Endodermal cell (in vitro differentiated cells): ENCODE data around the gene RETREG2. TPM values are rescaled to one million over a fixed set of nuclear protein-coding genes. Genes with fewer than 3 reads are reported as not detected.

ENCODE experiments used
- DNase-seq: peaks from one replicate; pipeline ENCODE4 v3.0.0-alpha.2; 2017
- H3K27ac ChIP-seq: 2 replicates; pipeline ENCODE4 v1.5.1; 2013; ENCODE audit warnings: mild to moderate bottlenecking, low read depth, low read length, moderate library complexity
- H3K27me3 ChIP-seq: 2 replicates; pipeline ENCODE4 v1.6.1; 2013; ENCODE audit warnings: mild to moderate bottlenecking, low read length, moderate library complexity; ENCODE audit not compliant: insufficient read depth, control insufficient read depth, poor library complexity, severe bottlenecking
- H3K36me3 ChIP-seq: 2 replicates; pipeline ENCODE4 v1.7.0; 2013; ENCODE audit warnings: mild to moderate bottlenecking, low read length, moderate library complexity; ENCODE audit not compliant: control insufficient read depth, insufficient read depth
- H3K4me1 ChIP-seq: one replicate; pipeline ENCODE4 v1.7.0; 2013; ENCODE audit warnings: low read length; ENCODE audit not compliant: control insufficient read depth, insufficient read depth
- H3K4me3 ChIP-seq: 2 replicates; pipeline ENCODE4 v1.5.1; 2013; ENCODE audit warnings: mild to moderate bottlenecking, low read length, moderate library complexity
- H3K9ac ChIP-seq: 2 replicates; pipeline ENCODE4 v1.6.1; 2013; ENCODE audit warnings: mild to moderate bottlenecking, low read length, moderate library complexity; ENCODE audit not compliant: poor library complexity, severe bottlenecking; ENCODE audit errors: extremely low read depth
- H3K9me3 ChIP-seq: 2 replicates; pipeline ENCODE4 v1.6.1; 2013; ENCODE audit warnings: mild to moderate bottlenecking, low read length, moderate library complexity; ENCODE audit not compliant: control insufficient read depth
- H3K27ac Mint-ChIP-seq: 2 replicates; pipeline ENCODE4 v1.8.0; 2020; ENCODE audit warnings: mixed read lengths
- H3K27me3 Mint-ChIP-seq: 2 replicates; pipeline ENCODE4 v1.8.0; 2021; ENCODE audit warnings: mild to moderate bottlenecking, mixed read lengths; ENCODE audit not compliant: insufficient read depth
- H3K36me3 Mint-ChIP-seq: 2 replicates; pipeline ENCODE4 v1.8.0; 2020; ENCODE audit warnings: low read depth, mixed read lengths
- H3K4me1 Mint-ChIP-seq: 2 replicates; pipeline ENCODE4 v1.8.0; 2020; ENCODE audit warnings: mixed read lengths
- H3K4me3 Mint-ChIP-seq: 2 replicates; pipeline ENCODE4 v1.8.0; 2020; ENCODE audit warnings: mild to moderate bottlenecking, moderate library complexity, mixed read lengths
- H3K9me3 Mint-ChIP-seq: 2 replicates; pipeline ENCODE4 v1.8.0; 2020; ENCODE audit warnings: mild to moderate bottlenecking, mixed read lengths
- CTCF ChIP-seq: fragments of 200-600 bp; sonication (generic); conservative IDR thresholded peaks from 2 replicates; pipeline ENCODE4 v1.5.0; 2021; ENCODE audit warnings: antibody characterized with exemption, mild to moderate bottlenecking
- WGBS, 2 experiments: methylation state at CpG; one replicate each; pipeline versions ENCODE4 v1.1.5 to v1.1.7; 2013; ENCODE audit warnings: missing lambda C conversion rate in 2 of 2, mixed read lengths in 1 of 2; ENCODE audit not compliant: insufficient coverage in 1 of 2, insufficient read length in 1 of 2; 5-methylcytosine and 5-hydroxymethylcytosine counted together
- total RNA-seq, 2 donors: library from RNA; stranded (reverse); fragmentation: NEBNext Ultra II Directional in 1 of 2; extraction: Animal tissue kit (Norgen Biotek cat#: 25700) in 1 of 2; gene quantifications; 2 replicates in 1 of 2; 3 replicates in 1 of 2; pipeline ENCODE4 v1.2.1, GENCODE V29; 2021

RETREG2 gene
- total RNA-seq, 2 donors from 2014 or later: 67.0 to 73.4 TPM

- H3K27me3 Mint-ChIP-seq: peaks cover 33% of the 10 kb centered on the region
- no peaks in the 10 kb centered on the region for H3K36me3 Mint-ChIP-seq
- 88 to 96% methylated on average over 4 to 10 of the region's 10 CpGs for WGBS, 2 experiments
Observed at GRCh38 chr2:219165058-219165911, 12.8 kb upstream of the RETREG2 start.

GRCh38 chr2:219167997-219168396 is 10.1 kb upstream of the RETREG2 start:
- Mint-ChIP-seq H3K27me3 (peaks cover 21% of the 10 kb centered on the region), H3K36me3 (peaks cover under 1% of the 10 kb centered on the region), H3K9me3 (no peaks in the 10 kb centered on the region), H3K4me1 (peaks cover 2% of the 10 kb centered on the region), H3K27ac (no peak overlapping the region), H3K4me3 (no peak overlapping the region)
- no peak overlapping the region for H3K4me3 ChIP-seq
- H3K9ac ChIP-seq: no peak overlapping the region
- peaks cover 3% of the 10 kb centered on the region for H3K4me1 ChIP-seq
- H3K9me3 ChIP-seq: no peaks in the 10 kb centered on the region
- no peak overlapping the region for H3K27ac ChIP-seq
- peaks cover 6% of the 10 kb centered on the region for H3K27me3 ChIP-seq
- no peak for TF ChIP-seq CTCF
- H3K36me3 ChIP-seq: peaks cover 10% of the 10 kb centered on the region
- 64 to 67% methylated on average over 3 to 5 of the region's 5 CpGs for WGBS, 2 experiments
- no peak for DNase-seq

More at GRCh38 chr2:219165058-219165911, 12.8 kb upstream of the RETREG2 start:
- DNase-seq: no peak
- H3K9me3 Mint-ChIP-seq: no peaks in the 10 kb centered on the region
- no peak overlapping the region for H3K27ac Mint-ChIP-seq
- Histone ChIP-seq H3K4me3 (no peak overlapping the region), H3K27me3 (peaks cover 19% of the 10 kb centered on the region), H3K27ac (no peak overlapping the region), H3K9me3 (no peaks in the 10 kb centered on the region), H3K36me3 (no peaks in the 10 kb centered on the region), H3K9ac (no peak overlapping the region), H3K4me1 (peaks cover 3% of the 10 kb centered on the region)
- peaks cover 4% of the 10 kb centered on the region for H3K4me1 Mint-ChIP-seq
- no peak for TF ChIP-seq CTCF
- no peak overlapping the region for H3K4me3 Mint-ChIP-seq

- no peak overlapping the region for H3K4me3 ChIP-seq
- Mint-ChIP-seq H3K9me3 (no peaks in the 10 kb centered on the region), H3K4me1 (peaks cover 2% of the 10 kb centered on the region), H3K36me3 (peaks cover 5% of the 10 kb centered on the region), H3K27ac (no peak overlapping the region), H3K4me3 (no peak overlapping the region), H3K27me3 (peaks cover 17% of the 10 kb centered on the region)
- H3K4me1 ChIP-seq: peaks cover 3% of the 10 kb centered on the region
- no peaks in the 10 kb centered on the region for H3K9me3 ChIP-seq
- no peak for DNase-seq
- no peak overlapping the region for H3K27ac ChIP-seq
- 78% methylated on average over 6 of the region's 6 CpGs; no CpG with 5 or more reads in 1 of the 2 experiments for WGBS, 2 experiments
- peaks cover under 1% of the 10 kb centered on the region for H3K27me3 ChIP-seq
- no peak for TF ChIP-seq CTCF
- H3K9ac ChIP-seq: no peak overlapping the region
- H3K36me3 ChIP-seq: peaks cover 14% of the 10 kb centered on the region
Observed at GRCh38 chr2:219168526-219168925, 9.5 kb upstream of the RETREG2 start.
